K562 (cell line): ENCODE data around the gene GLUL. TPM values are rescaled to one million over a fixed set of nuclear protein-coding genes. Genes with fewer than 3 reads are reported as not detected.

Experiments used
- BRF2 ChIP-seq: IDR thresholded peaks from 3 replicates; pipeline ENCODE4 v1.6.1; 2011; ENCODE audit warnings: borderline replicate concordance, mild to moderate bottlenecking; ENCODE audit not compliant: insufficient read length, insufficient read depth
- CEBPB ChIP-seq: fragments of 450-650 bp; IDR thresholded peaks from 2 replicates; pipeline ENCODE4 v1.6.1; 2016; ENCODE audit warnings: missing genetic modification characterization, missing compliant biosample characterization
- E4F1 ChIP-seq: fragments of 250-450 bp; sonication (Bioruptor Pico); IDR thresholded peaks from 2 replicates; pipeline ENCODE4 v1.5.0; 2021; ENCODE audit warnings: mild to moderate bottlenecking, borderline replicate concordance
- ERF ChIP-seq: fragments of 450-650 bp; formaldehyde crosslinking; IDR thresholded peaks from 2 replicates; pipeline ENCODE4 v1.4.0; 2020; ENCODE audit warnings: mild to moderate bottlenecking, mixed read lengths
- FOSL1 ChIP-seq: fragments of 200-800 bp; sonication (Bioruptor generic); conservative IDR thresholded peaks from 2 replicates; pipeline ENCODE4 v1.6.1; 2016; ENCODE audit warnings: missing genetic modification characterization, missing compliant biosample characterization
- HES1 ChIP-seq: fragments of 450-650 bp; IDR thresholded peaks from 2 replicates; pipeline ENCODE4 v1.6.1; 2016; ENCODE audit warnings: low read depth, mild to moderate bottlenecking, moderate library complexity
- IRF2 ChIP-seq: sonication (generic); formaldehyde crosslinking; IDR thresholded peaks from 2 replicates; pipeline ENCODE4 v1.8.1; 2022; ENCODE audit warnings: mild to moderate bottlenecking, missing genetic modification reagents
- KHSRP ChIP-seq: fragments of 450-650 bp; IDR thresholded peaks from 2 replicates; pipeline ENCODE4 v1.6.1; 2017
- PKNOX1 ChIP-seq: fragments of 450-650 bp; IDR thresholded peaks from 2 replicates; pipeline ENCODE4 v1.6.1; 2016
- POLR2B ChIP-seq: fragments of 450-650 bp; IDR thresholded peaks from 2 replicates; pipeline ENCODE4 v1.6.1; 2018; ENCODE audit warnings: low read depth; ENCODE audit not compliant: partially characterized antibody
- SMARCE1 ChIP-seq: fragments of 450-650 bp; IDR thresholded peaks from 2 replicates; pipeline ENCODE4 v1.7.1; 2016; ENCODE audit warnings: mild to moderate bottlenecking
- SP2 ChIP-seq: IDR thresholded peaks from 2 replicates; pipeline ENCODE4 v1.6.1; 2011; ENCODE audit warnings: mild to moderate bottlenecking, low read depth, low read length, moderate library complexity; ENCODE audit not compliant: poor library complexity, severe bottlenecking; ENCODE audit errors: extremely low read depth
- SREBF1 ChIP-seq: fragments of 150-350 bp; IDR thresholded peaks from 2 replicates; pipeline ENCODE4 v1.6.1; 2014; ENCODE audit warnings: antibody characterized with exemption, low read depth, low read length, borderline replicate concordance
- TGIF2 ChIP-seq: sonication (generic); formaldehyde crosslinking; IDR thresholded peaks from 2 replicates; pipeline ENCODE4 v1.8.1; 2022; ENCODE audit warnings: mild to moderate bottlenecking, missing genetic modification reagents, moderate library complexity
- TRIM24 ChIP-seq, 2 experiments: fragments of 450-650 bp; IDR thresholded peaks; 2 replicates each; pipeline ENCODE4 v1.6.1; 2016
- YY1 ChIP-seq, 3 experiments: IDR thresholded peaks; 2 replicates each; pipeline ENCODE4 v1.6.1; 2011; ENCODE audit warnings: low read length in 2 of 3, mild to moderate bottlenecking in 2 of 3, moderate library complexity in 2 of 3, borderline replicate concordance in 1 of 3, control low read depth in 1 of 3, low read depth in 1 of 3; ENCODE audit not compliant: insufficient read depth in 3 of 3, insufficient replicate concordance in 2 of 3, control insufficient read depth in 1 of 3, insufficient read length in 1 of 3; ENCODE audit errors: extremely low read depth in 1 of 3
- ZFP1 ChIP-seq: fragments of 450-650 bp; formaldehyde crosslinking; IDR thresholded peaks from 2 replicates; pipeline ENCODE4 v1.4.0; 2020; ENCODE audit warnings: mild to moderate bottlenecking, mixed read lengths
- ZNF175 ChIP-seq: fragments of 200-800 bp; sonication (Bioruptor generic); IDR thresholded peaks from 2 replicates; pipeline ENCODE4 v1.6.1; 2016; ENCODE audit warnings: low read depth, mild to moderate bottlenecking, missing genetic modification characterization, missing compliant biosample characterization
- ZNF280B ChIP-seq: fragments of 250-450 bp; sonication (Bioruptor Pico); IDR thresholded peaks from 2 replicates; pipeline ENCODE4 v1.5.1; 2021; ENCODE audit warnings: mild to moderate bottlenecking
- ZNF354B ChIP-seq: fragments of 250-450 bp; sonication (Bioruptor Pico); IDR thresholded peaks from 2 replicates; pipeline ENCODE4 v1.4.0; 2020
- ZNF766 ChIP-seq: fragments of 200-800 bp; sonication (Bioruptor generic); conservative IDR thresholded peaks from 2 replicates; pipeline ENCODE4 v1.6.1; 2016; ENCODE audit warnings: missing genetic modification characterization, missing compliant biosample characterization
- polyA plus RNA-seq, 8 experiments: library from polyadenylated mRNA; depleted of rRNA in 4 of 8; stranded (reverse) in 5 of 8; unstranded in 3 of 8; fragments of >200 nt; fragmentation: Nextera tagmentation in 2 of 8; fragmentation: Illumina TruSeq in 1 of 8; extraction: Ambion mirVana in 2 of 8; extraction: Trizol in 1 of 8; gene quantifications; 2 replicates each; pipeline versions ENCODE4 v1.2.1 to v1.2.3, GENCODE V29; 2011 to 2014; ENCODE audit warnings: inconsistent platforms in 1 of 8, missing spikeins in 1 of 8
- total RNA-seq, 7 experiments: library from RNA; depleted of rRNA in 6 of 7; stranded (reverse); fragments of >200 nt in 6 of 7; fragmentation: Illumina TruSeq in 2 of 7; extraction: Trizol in 2 of 7; gene quantifications; 2 replicates each; pipeline versions ENCODE4 v1.2.1 to v1.2.3, GENCODE V29; 2011 to 2021; ENCODE audit warnings: low replicate concordance in 1 of 7

Gene GLUL
- total and polyA plus RNA-seq, 9 of the 15 experiments (the other 6 are each of a cell fraction or from before 2014, with no cell fraction given), result 1,088 to 4,222 (median 1,338) TPM

GRCh38 chr1:182430263-182431068 is 38.9 kb upstream of the GLUL start (continued):
- TF ChIP-seq HES1 (0 out of 2 replicates have a peak, but pooled peaks have one; percentile 26), ZFP1 (no peak), E4F1 (CRISPR knock-in tag) (no peak), KHSRP (no peak), POLR2B (no peak), CEBPB (tag) (peak; percentile 51), BRF2 (no peak), FOSL1 (tag) (peak; percentile 69), TRIM24 (IDR thresholded peaks at IDR 0.05) (peak; percentile 23 to 73; a peak in 2 of 4 replicates), PKNOX1 (peak; percentile 55), SREBF1 (no peak), ZNF766 (peak; percentile 98), SP2 (no peak), ZNF354B (CRISPR knock-in tag) (no peak), SMARCE1 (peak; percentile 76; the same call in 1 of the 2 replicates), ZNF175 (CRISPR knock-in tag) (no peak), ZNF280B (CRISPR knock-in tag) (no peak), TGIF2 (CRISPR knock-in tag) (no peak), YY1 (IDR thresholded peaks at IDR 0.05; ENCODE audit: borderline replicate concordance in 1 of 3, control insufficient read depth in 1 of 3, extremely low read depth in 1 of 3, insufficient read depth in 3 of 3, insufficient read length in 1 of 3, insufficient replicate concordance in 2 of 3, low read depth in 1 of 3, low read length in 2 of 3) (peak; percentile 42 to 90 (median 76)), ERF (no peak), IRF2 (CRISPR knock-in tag) (no peak)
